A549 (cell line): ENCODE measurements around the gene KCTD15. TPM values are rescaled to one million over a fixed set of nuclear protein-coding genes. Genes with fewer than 3 reads are reported as not detected.

Experiments used
- ATAC-seq, 2 experiments: fragments of 200-7000 bp in 1 of 2; fragments of >200 bp in 1 of 2; cut with Nextera tagmentation in 1 of 2; cut with Tn5 transposase in 1 of 2; 3 replicates each; pipeline versions ENCODE4 v1.8.0 to v1.9.1; 2018 to 2020; ENCODE audit warnings: mild to moderate bottlenecking in 1 of 2, moderate library complexity in 1 of 2
- CTCF ChIA-PET: fragments of 300-600 bp; sonication (Branson Sonifier 250); formaldehyde crosslinking; extraction: SDS; loops from one replicate; lab custom pipeline; 2021; ENCODE audit warnings: antibody characterized with exemption, inconsistent platforms; lab: Yijun Ruan, JAX
- POLR2A ChIA-PET: fragments of 350-600 bp; formaldehyde crosslinking; extraction: SDS; loops from one replicate; lab custom pipeline; 2021; ENCODE audit warnings: antibody characterized with exemption, inconsistent platforms; lab: Yijun Ruan, JAX
- DNase-seq, 2 experiments: peaks; one replicate each; pipeline versions ENCODE4 v3.0.0 to v3.0.0-alpha.2; 2011 to 2016; ENCODE audit warnings: low read depth in 1 of 2, low spot score in 1 of 2
- FAIRE-seq: peaks from 2 replicates; lab custom pipeline; 2011; peaks lifted over from hg19 to GRCh38; lab: Jason Lieb, UNC
- H3K27ac ChIP-seq, 2 experiments: fragments of >200 bp; sonication (Bioruptor Twin); formaldehyde crosslinking; 3 replicates each; pipeline ENCODE4 v1.5.1; 2016 to 2017
- H3K4me1 ChIP-seq: fragments of >200 bp; sonication (Bioruptor Twin); formaldehyde crosslinking; 3 replicates; pipeline ENCODE4 v1.6.1; 2016
- H3K4me2 ChIP-seq: fragments of >200 bp; sonication (Bioruptor Twin); formaldehyde crosslinking; 3 replicates; pipeline ENCODE4 v1.6.1; 2016
- H3K4me3 ChIP-seq: fragments of >200 bp; sonication (Bioruptor Twin); formaldehyde crosslinking; 3 replicates; pipeline ENCODE4 v1.5.1; 2016
- H3K9me3 ChIP-seq: fragments of >200 bp; sonication (Bioruptor Twin); formaldehyde crosslinking; 3 replicates; pipeline ENCODE4 v1.6.1; 2016
- CBX2 ChIP-seq: fragments of 200-600 bp; sonication (generic); IDR thresholded peaks from 2 replicates; pipeline ENCODE4 v1.6.1; 2016; ENCODE audit warnings: low read depth, mild to moderate bottlenecking, borderline replicate concordance
- CHD2 ChIP-seq: fragments of 150-350 bp; IDR thresholded peaks from 2 replicates; pipeline ENCODE4 v1.6.1; 2014; ENCODE audit warnings: low read length; ENCODE audit not compliant: partially characterized antibody
- EP300 ChIP-seq, 2 experiments: fragments of >200 bp; sonication (Bioruptor Twin); formaldehyde crosslinking; IDR thresholded peaks; 2 replicates in 1 of 2; 3 replicates in 1 of 2; pipeline ENCODE4 v1.6.1; 2016 to 2017
- FOSL2 ChIP-seq, 2 experiments: fragments of 450-650 bp in 1 of 2; fragments of >200 bp in 1 of 2; sonication (Bioruptor Twin) in 1 of 2; formaldehyde crosslinking; IDR thresholded peaks; 2 replicates each; pipeline versions ENCODE4 v1.5.0 to v1.6.1; 2016 to 2020; ENCODE audit warnings: mild to moderate bottlenecking in 1 of 2, moderate library complexity in 1 of 2
- FOXS1 ChIP-seq: fragments of 250-450 bp; sonication (Bioruptor Pico); IDR thresholded peaks from 2 replicates; pipeline ENCODE4 v1.5.0; 2020; ENCODE audit warnings: mild to moderate bottlenecking, moderate library complexity
- HEYL ChIP-seq: fragments of 250-450 bp; sonication (Bioruptor Pico); IDR thresholded peaks from 2 replicates; pipeline ENCODE4 v1.8.0; 2021; ENCODE audit warnings: mild to moderate bottlenecking, moderate library complexity
- HMGXB4 ChIP-seq: fragments of 250-450 bp; sonication (Bioruptor Pico); IDR thresholded peaks from 2 replicates; pipeline ENCODE4 v1.5.0; 2021; ENCODE audit warnings: mild to moderate bottlenecking, moderate library complexity, borderline replicate concordance
- KDM1A ChIP-seq: fragments of 200-600 bp; sonication (generic); IDR thresholded peaks from 2 replicates; pipeline ENCODE4 v1.6.1; 2016; ENCODE audit warnings: low read depth, mild to moderate bottlenecking
- MAX ChIP-seq: IDR thresholded peaks from 2 replicates; pipeline ENCODE4 v1.6.1; 2012
- NPAS2 ChIP-seq: fragments of 250-450 bp; sonication (Bioruptor Pico); IDR thresholded peaks from 2 replicates; pipeline ENCODE4 v1.8.0; 2022; ENCODE audit warnings: mild to moderate bottlenecking, moderate library complexity, borderline replicate concordance
- POLR2AphosphoS2 ChIP-seq: conservative IDR thresholded peaks from 2 replicates; pipeline ENCODE4 v1.6.1; 2012; ENCODE audit warnings: low read length, improper control_type of control experiment, inconsistent platforms
- RAD21 ChIP-seq, 2 experiments: fragments of >200 bp in 1 of 2; sonication (Bioruptor Twin) in 1 of 2; formaldehyde crosslinking in 1 of 2; IDR thresholded peaks in 1 of 2; conservative IDR thresholded peaks in 1 of 2; 2 replicates in 1 of 2; 3 replicates in 1 of 2; pipeline ENCODE4 v1.6.1; 2012 to 2018; ENCODE audit warnings: inconsistent platforms in 1 of 2
- RNF2 ChIP-seq: fragments of 200-600 bp; sonication (generic); IDR thresholded peaks from 2 replicates; pipeline ENCODE4 v1.6.1; 2016; ENCODE audit warnings: low read depth, mild to moderate bottlenecking, antibody characterized with exemption, moderate library complexity, borderline replicate concordance
- USF2 ChIP-seq: fragments of 450-650 bp; IDR thresholded peaks from 2 replicates; pipeline ENCODE4 v1.6.1; 2014; ENCODE audit warnings: antibody characterized with exemption
- ZC3H11A ChIP-seq: fragments of 450-650 bp; IDR thresholded peaks from 2 replicates; pipeline ENCODE4 v1.6.1; 2014; ENCODE audit warnings: antibody characterized with exemption, mild to moderate bottlenecking
- ZFP36 ChIP-seq: fragments of 450-650 bp; IDR thresholded peaks from 2 replicates; pipeline ENCODE4 v1.6.1; 2014; ENCODE audit warnings: borderline replicate concordance; ENCODE audit not compliant: partially characterized antibody
- WGBS: methylation state at CpG from one replicate; pipeline ENCODE4 v1.1.6; 2017; ENCODE audit errors: missing lambda C conversion rate; 5-methylcytosine and 5-hydroxymethylcytosine counted together
- polyA plus RNA-seq, 4 experiments: library from polyadenylated mRNA; depleted of rRNA in 3 of 4; stranded (reverse); fragments of >200 nt; fragmentation: RNase III in 1 of 4; extraction: RNeasy Plus Mini Kit Qiagen cat#74134 plus additional on column Dnase treatment in 1 of 4; gene quantifications; 2 replicates in 3 of 4; 3 replicates in 1 of 4; pipeline ENCODE4 v1.2.3, GENCODE V29; 2011 to 2017

KCTD15 gene
- polyA plus RNA-seq, 2 of the 4 experiments (the other 2 are of a cell fraction): 54.0 to 56.5 TPM

- no peak for TF ChIP-seq HMGXB4 (CRISPR knock-in tag)
These were observed 43.7 kb upstream of the KCTD15 start (continued) for GRCh38 chr19:33752945-33753344.

DNA sequence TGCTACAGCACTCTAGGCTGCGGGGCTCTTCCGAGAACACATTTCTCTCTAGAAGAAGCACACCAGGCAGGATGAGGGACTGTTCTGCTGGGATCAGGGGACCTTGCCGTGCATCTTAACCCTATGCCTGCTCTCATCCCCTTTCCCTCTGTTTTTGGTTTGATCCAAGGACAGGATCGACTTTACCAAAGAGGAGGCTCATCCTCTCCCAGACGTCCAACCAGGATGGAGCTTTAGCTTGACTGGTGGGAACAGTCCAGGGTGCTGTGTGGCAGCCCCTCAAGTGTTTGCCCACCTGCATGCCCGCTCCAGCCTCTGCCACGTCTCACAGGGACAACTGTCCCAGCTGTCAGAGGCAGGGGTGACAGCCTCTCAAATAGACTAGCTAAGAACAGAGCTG, 42.3 kb upstream of the KCTD15 start:
- TF ChIP-seq MAX: no peak
- TF ChIP-seq RAD21 (conservative IDR thresholded peaks at IDR 0.05 in 1 of 2, IDR thresholded peaks at IDR 0.05 in 1 of 2): no peak
- no peak for TF ChIP-seq HMGXB4 (CRISPR knock-in tag)
- ChIA-PET CTCF (interaction anchor here (0.5 to 22.3 kb wide), 10 partner anchors 10 to 486 kb away, joined by 3 to 572 read pairs (median 12); no protein-coding TSS in a partner anchor), POLR2A (no interaction called here)
- Histone ChIP-seq H3K4me3 (no peak overlapping the region), H3K4me1 (peaks cover 4% of the 10 kb centered on the region; the same call in 1 of the 3 replicates), H3K4me2 (no peak overlapping the region), H3K9me3 (no peaks in the 10 kb centered on the region), H3K27ac (no peak overlapping the region)
- FAIRE-seq (no peak), ATAC-seq (no peak), DNase-seq (no peak)
- 8% methylated on average over 7 of the region's 7 CpGs for WGBS

- WGBS: 23% methylated on average over 26 of the region's 26 CpGs
- Histone ChIP-seq H3K4me3 (no peak overlapping the region), H3K4me2 (no peak overlapping the region), H3K27ac (no peak overlapping the region), H3K4me1 (peaks cover 4% of the 10 kb centered on the region; the same call in 1 of the 3 replicates), H3K9me3 (no peaks in the 10 kb centered on the region)
- DNase-seq (no peak), FAIRE-seq (no peak), ATAC-seq (no peak)
- POLR2A ChIA-PET: no interaction called here
- CTCF ChIA-PET: interaction anchor here (0.7 to 22.3 kb wide), 12 partner anchors 9 to 520 kb away, joined by 3 to 572 read pairs (median 8); no protein-coding TSS in a partner anchor
- TF ChIP-seq CHD2 (no peak), KDM1A (no peak), FOSL2 (IDR thresholded peaks at IDR 0.05) (no peak), FOSL2 (CRISPR knock-in tag; IDR thresholded peaks at IDR 0.05) (no peak), ZFP36 (no peak), USF2 (no peak), RNF2 (no peak), FOXS1 (CRISPR knock-in tag) (no peak), HEYL (CRISPR knock-in tag) (no peak), EP300 (IDR thresholded peaks at IDR 0.05) (no peak), POLR2AphosphoS2 (no peak), ZC3H11A (no peak), NPAS2 (no peak), CBX2 (no peak)
These were observed 41.3 kb upstream of the KCTD15 start for GRCh38 chr19:33755099-33756035.
